Measurements from ENCODE around the gene ZFYVE16. TPM values are rescaled to one million over a fixed set of nuclear protein-coding genes. Genes with fewer than 3 reads are reported as not detected.
"Not testable (repeated sequence)": the region's sequence is repeated elsewhere in the genome, so short reads cannot be mapped to it uniquely, and the experiment has no call there.

The ZFYVE16 gene
- total RNA-seq, 1 experiment from 2014 or later, result 30.1 TPM

- H3K27ac ChIP-seq, result no peak overlapping the region
- peaks cover 67% of the 10 kb centered on the region for H3K36me3 ChIP-seq
Observed at GRCh38 chr5:80438739-80439138, 30.9 kb downstream of the ZFYVE16 start.

GRCh38 chr5:80439213-80439612, 31.3 kb downstream of the ZFYVE16 start:
- DNase-seq (ENCODE audit: low read depth in 1 of 2, low spot score in 2 of 2), result no peak
- H3K27ac ChIP-seq, result no peak overlapping the region
- no peaks in the 10 kb centered on the region for H3K9me3 ChIP-seq (replicated peaks)
- no peak overlapping the region for H3K4me3 ChIP-seq
- H3K27me3 ChIP-seq (replicated peaks), result no peaks in the 10 kb centered on the region
- H3K36me3 ChIP-seq, result peaks cover 67% of the 10 kb centered on the region
- no peaks in the 10 kb centered on the region for H3K4me1 ChIP-seq (replicated peaks)

More at GRCh38 chr5:80438739-80439138, 30.9 kb downstream of the ZFYVE16 start:
- Histone ChIP-seq H3K9me3 (replicated peaks) (no peaks in the 10 kb centered on the region), H3K27me3 (replicated peaks) (no peaks in the 10 kb centered on the region), H3K4me1 (replicated peaks) (no peaks in the 10 kb centered on the region), H3K4me3 (no peak overlapping the region)
- no peak for DNase-seq (ENCODE audit: low read depth in 1 of 2, low spot score in 2 of 2)

GRCh38 chr5:80442742-80443141, 34.9 kb downstream of the ZFYVE16 start:
- Histone ChIP-seq H3K4me1 (replicated peaks) (no peaks in the 10 kb centered on the region), H3K9me3 (replicated peaks) (no peaks in the 10 kb centered on the region), H3K27ac (no peak overlapping the region), H3K27me3 (replicated peaks) (no peaks in the 10 kb centered on the region), H3K36me3 (peaks cover 64% of the 10 kb centered on the region), H3K4me3 (no peak overlapping the region)
- DNase-seq (ENCODE audit: low read depth in 1 of 2, low spot score in 2 of 2), result no peak

DNA sequence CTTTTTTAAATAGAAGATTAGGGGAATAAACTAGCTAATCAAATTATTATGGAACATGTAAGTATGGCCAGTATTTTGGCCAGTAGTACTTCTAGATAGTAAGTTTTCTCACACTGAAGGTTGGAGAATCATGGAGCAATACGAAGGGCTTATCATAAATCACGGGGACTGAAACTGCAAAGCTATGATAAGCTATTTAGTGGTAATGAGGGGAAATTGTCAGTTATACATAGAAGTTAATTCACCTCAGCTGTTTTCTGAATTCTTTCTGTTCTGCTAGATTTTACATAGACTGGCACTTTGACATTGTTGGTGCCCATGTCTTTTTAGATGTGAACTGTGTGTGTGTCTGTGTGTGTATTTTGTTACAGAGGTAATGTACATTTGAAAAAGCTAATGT, 45.5 kb downstream of the ZFYVE16 start:
- no peaks in the 10 kb centered on the region for H3K4me1 ChIP-seq (replicated peaks)
- H3K4me3 ChIP-seq, result no peak overlapping the region
- no peak for DNase-seq (ENCODE audit: low read depth in 1 of 2, low spot score in 2 of 2)
- H3K9me3 ChIP-seq (replicated peaks), result no peaks in the 10 kb centered on the region
- peaks cover 44% of the 10 kb centered on the region for H3K36me3 ChIP-seq
- H3K27ac ChIP-seq, result no peak overlapping the region
- no peaks in the 10 kb centered on the region for H3K27me3 ChIP-seq (replicated peaks)

GRCh38 chr5:80463269-80463668, 55.4 kb downstream of the ZFYVE16 start:
- DNase-seq (ENCODE audit: low read depth in 1 of 2, low spot score in 2 of 2), result no peak
- Histone ChIP-seq H3K9me3 (replicated peaks) (0 out of 2 replicates have a peak, but pooled peaks cover 4% of the 10 kb centered on the region), H3K27me3 (replicated peaks) (no peaks in the 10 kb centered on the region), H3K27ac (no peak overlapping the region), H3K4me3 (no peak overlapping the region), H3K4me1 (replicated peaks) (no peaks in the 10 kb centered on the region), H3K36me3 (peaks cover 44% of the 10 kb centered on the region)

- Histone ChIP-seq H3K4me1 (replicated peaks) (no peaks in the 10 kb centered on the region), H3K27me3 (replicated peaks) (no peaks in the 10 kb centered on the region), H3K27ac (no peak overlapping the region), H3K9me3 (replicated peaks) (0 out of 2 replicates have a peak, but pooled peaks cover 4% of the 10 kb centered on the region), H3K36me3 (peaks cover 40% of the 10 kb centered on the region), H3K4me3 (no peak overlapping the region)
- no peak for DNase-seq (ENCODE audit: low read depth in 1 of 2, low spot score in 2 of 2)
Observed at GRCh38 chr5:80466669-80467485, 59.0 kb downstream of the ZFYVE16 start.

- Histone ChIP-seq H3K4me1 (replicated peaks) (no peaks in the 10 kb centered on the region), H3K27ac (no peak overlapping the region), H3K36me3 (peaks cover 28% of the 10 kb centered on the region), H3K4me3 (no peak overlapping the region), H3K27me3 (replicated peaks) (no peaks in the 10 kb centered on the region), H3K9me3 (replicated peaks) (no peaks in the 10 kb centered on the region)
- no peak for DNase-seq (ENCODE audit: low read depth in 1 of 2, low spot score in 2 of 2)
Observed at GRCh38 chr5:80468131-80468530, 60.3 kb downstream of the ZFYVE16 start.

DNA sequence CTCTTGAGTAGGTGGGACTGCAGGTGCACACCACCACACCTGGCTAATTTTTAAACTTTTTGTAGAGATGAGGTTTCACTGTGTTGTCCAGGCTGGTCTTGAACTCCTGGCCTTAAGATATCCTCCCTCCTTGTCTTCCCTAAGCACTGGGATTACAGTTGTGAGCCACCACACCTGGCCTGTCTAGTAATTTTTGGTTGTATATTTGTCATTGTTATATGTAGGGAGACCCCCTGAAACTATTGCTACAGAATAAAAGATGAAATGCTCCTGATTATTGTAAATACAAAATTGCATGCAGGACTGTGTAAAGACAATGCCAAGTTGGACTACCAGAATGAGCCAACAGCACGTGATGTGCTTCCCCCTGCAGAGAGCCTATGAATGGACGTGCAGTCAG, 62.8 kb downstream of the ZFYVE16 start:
- not testable (repeated sequence) for H3K4me3 ChIP-seq; H3K27ac ChIP-seq; DNase-seq (ENCODE audit: low read depth in 1 of 2, low spot score in 2 of 2); H3K4me1 ChIP-seq (replicated peaks); H3K27me3 ChIP-seq (replicated peaks); H3K9me3 ChIP-seq (replicated peaks)
- peaks cover 37% of the 10 kb centered on the region for H3K36me3 ChIP-seq

DNA sequence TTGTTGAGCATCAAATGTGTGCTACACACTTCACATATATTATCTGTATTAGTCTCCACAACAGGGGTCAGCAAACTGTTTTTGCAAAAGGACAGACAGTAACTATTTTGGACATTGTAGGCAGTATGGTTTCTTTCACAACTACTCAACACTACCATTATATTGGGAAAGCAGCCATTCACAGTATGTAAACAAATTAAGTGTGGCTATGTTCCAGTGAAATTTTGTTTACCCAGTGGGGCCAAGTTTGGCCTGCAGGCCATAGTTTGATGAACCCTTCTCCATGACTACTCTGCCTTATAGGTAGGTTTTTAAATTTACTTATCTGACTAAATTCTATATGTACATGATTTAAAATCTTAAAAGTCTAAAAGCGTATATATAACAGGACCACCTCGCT, 67.1 kb downstream of the ZFYVE16 start:
- Histone ChIP-seq H3K36me3 (peaks cover 27% of the 10 kb centered on the region), H3K27ac (no peak overlapping the region), H3K4me1 (replicated peaks) (no peaks in the 10 kb centered on the region), H3K9me3 (replicated peaks) (no peaks in the 10 kb centered on the region), H3K27me3 (replicated peaks) (no peaks in the 10 kb centered on the region), H3K4me3 (no peak overlapping the region)
- no peak for DNase-seq (ENCODE audit: low read depth in 1 of 2, low spot score in 2 of 2)

- DNase-seq (ENCODE audit: low read depth in 1 of 2, low spot score in 2 of 2), result no peak
- Histone ChIP-seq H3K27ac (no peak overlapping the region), H3K4me3 (no peak overlapping the region), H3K27me3 (replicated peaks) (no peaks in the 10 kb centered on the region), H3K9me3 (replicated peaks) (no peaks in the 10 kb centered on the region), H3K4me1 (replicated peaks) (no peaks in the 10 kb centered on the region), H3K36me3 (peaks cover 8% of the 10 kb centered on the region)
Observed at GRCh38 chr5:80479713-80480112, 71.8 kb downstream of the ZFYVE16 start.

GRCh38 chr5:80480354-80480753, 72.5 kb downstream of the ZFYVE16 start:
- H3K27ac ChIP-seq, result no peak overlapping the region
- H3K4me3 ChIP-seq, result no peak overlapping the region
- no peaks in the 10 kb centered on the region for H3K4me1 ChIP-seq (replicated peaks)
- H3K36me3 ChIP-seq, result peaks cover 4% of the 10 kb centered on the region; the same call in 1 of the 2 replicates
- DNase-seq (ENCODE audit: low read depth in 1 of 2, low spot score in 2 of 2), result no peak
- no peaks in the 10 kb centered on the region for H3K27me3 ChIP-seq (replicated peaks)
- no peaks in the 10 kb centered on the region for H3K9me3 ChIP-seq (replicated peaks)

- Histone ChIP-seq H3K27ac (no peak overlapping the region), H3K27me3 (replicated peaks) (no peaks in the 10 kb centered on the region), H3K4me1 (replicated peaks) (no peaks in the 10 kb centered on the region), H3K4me3 (no peak overlapping the region), H3K36me3 (peaks cover 3% of the 10 kb centered on the region; the same call in 1 of the 2 replicates), H3K9me3 (replicated peaks) (no peaks in the 10 kb centered on the region)
- peak; percentile 32 to 44 for DNase-seq (ENCODE audit: low read depth in 1 of 2, low spot score in 2 of 2)
Observed at GRCh38 chr5:80481019-80481893, 73.4 kb downstream of the ZFYVE16 start.

DNA sequence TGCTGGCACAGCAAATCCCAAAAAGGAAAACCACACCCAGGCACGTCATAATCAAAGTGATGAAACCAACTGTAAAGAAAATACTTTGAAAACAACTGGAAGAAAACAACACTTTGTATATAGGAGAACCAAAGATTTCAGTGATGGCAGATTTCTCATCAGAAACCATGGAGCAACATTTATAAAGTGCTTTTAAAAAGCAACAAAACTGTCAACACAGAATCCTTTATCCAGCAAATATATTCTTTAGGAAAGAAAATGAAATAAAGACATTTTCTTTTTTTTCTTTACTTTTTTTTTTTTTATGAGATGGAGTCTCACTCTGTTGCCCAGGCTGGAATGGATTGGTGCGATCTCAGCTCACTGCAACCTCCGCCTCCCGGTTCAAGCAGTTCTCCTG, 74.7 kb downstream of the ZFYVE16 start:
- H3K27me3 ChIP-seq (replicated peaks), result no peaks in the 10 kb centered on the region
- 0 out of 2 replicates have a peak, but pooled peaks cover 3% of the 10 kb centered on the region for H3K36me3 ChIP-seq
- no peak overlapping the region for H3K27ac ChIP-seq
- no peaks in the 10 kb centered on the region for H3K9me3 ChIP-seq (replicated peaks)
- no peak for DNase-seq (ENCODE audit: low read depth in 1 of 2, low spot score in 2 of 2)
- H3K4me1 ChIP-seq (replicated peaks), result peaks cover 7% of the 10 kb centered on the region; the same call in 1 of the 2 replicates
- H3K4me3 ChIP-seq, result no peak overlapping the region
